Endodermal cell (in vitro differentiated cells): Measurements from ENCODE around the gene GPR39. TPM values are rescaled to one million over a fixed set of nuclear protein-coding genes. Genes with fewer than 3 reads are reported as not detected.

Experiments used
- DNase-seq: peaks from one replicate; pipeline ENCODE4 v3.0.0-alpha.2; 2017
- H3K27ac ChIP-seq: 2 replicates; pipeline ENCODE4 v1.5.1; 2013; ENCODE audit warnings: mild to moderate bottlenecking, low read depth, low read length, moderate library complexity
- H3K27me3 ChIP-seq: 2 replicates; pipeline ENCODE4 v1.6.1; 2013; ENCODE audit warnings: mild to moderate bottlenecking, low read length, moderate library complexity; ENCODE audit not compliant: insufficient read depth, control insufficient read depth, poor library complexity, severe bottlenecking
- H3K36me3 ChIP-seq: 2 replicates; pipeline ENCODE4 v1.7.0; 2013; ENCODE audit warnings: mild to moderate bottlenecking, low read length, moderate library complexity; ENCODE audit not compliant: control insufficient read depth, insufficient read depth
- H3K4me1 ChIP-seq: one replicate; pipeline ENCODE4 v1.7.0; 2013; ENCODE audit warnings: low read length; ENCODE audit not compliant: control insufficient read depth, insufficient read depth
- H3K4me3 ChIP-seq: 2 replicates; pipeline ENCODE4 v1.5.1; 2013; ENCODE audit warnings: mild to moderate bottlenecking, low read length, moderate library complexity
- H3K9ac ChIP-seq: 2 replicates; pipeline ENCODE4 v1.6.1; 2013; ENCODE audit warnings: mild to moderate bottlenecking, low read length, moderate library complexity; ENCODE audit not compliant: poor library complexity, severe bottlenecking; ENCODE audit errors: extremely low read depth
- H3K9me3 ChIP-seq: 2 replicates; pipeline ENCODE4 v1.6.1; 2013; ENCODE audit warnings: mild to moderate bottlenecking, low read length, moderate library complexity; ENCODE audit not compliant: control insufficient read depth
- H3K27ac Mint-ChIP-seq: 2 replicates; pipeline ENCODE4 v1.8.0; 2020; ENCODE audit warnings: mixed read lengths
- H3K27me3 Mint-ChIP-seq: 2 replicates; pipeline ENCODE4 v1.8.0; 2021; ENCODE audit warnings: mild to moderate bottlenecking, mixed read lengths; ENCODE audit not compliant: insufficient read depth
- H3K36me3 Mint-ChIP-seq: 2 replicates; pipeline ENCODE4 v1.8.0; 2020; ENCODE audit warnings: low read depth, mixed read lengths
- H3K4me1 Mint-ChIP-seq: 2 replicates; pipeline ENCODE4 v1.8.0; 2020; ENCODE audit warnings: mixed read lengths
- H3K4me3 Mint-ChIP-seq: 2 replicates; pipeline ENCODE4 v1.8.0; 2020; ENCODE audit warnings: mild to moderate bottlenecking, moderate library complexity, mixed read lengths
- H3K9me3 Mint-ChIP-seq: 2 replicates; pipeline ENCODE4 v1.8.0; 2020; ENCODE audit warnings: mild to moderate bottlenecking, mixed read lengths
- WGBS, 2 experiments: methylation state at CpG; one replicate each; pipeline versions ENCODE4 v1.1.5 to v1.1.7; 2013; ENCODE audit warnings: missing lambda C conversion rate in 2 of 2, mixed read lengths in 1 of 2; ENCODE audit not compliant: insufficient coverage in 1 of 2, insufficient read length in 1 of 2; 5-methylcytosine and 5-hydroxymethylcytosine counted together
- total RNA-seq, 2 donors: library from RNA; stranded (reverse); fragmentation: NEBNext Ultra II Directional in 1 of 2; extraction: Animal tissue kit (Norgen Biotek cat#: 25700) in 1 of 2; gene quantifications; 2 replicates in 1 of 2; 3 replicates in 1 of 2; pipeline ENCODE4 v1.2.1, GENCODE V29; 2021
- TF ChIP-seq, protein P1 (sequence below): fragments of 200-600 bp; sonication (generic); conservative IDR thresholded peaks from 2 replicates; pipeline ENCODE4 v1.5.0; 2021; ENCODE audit warnings: antibody characterized with exemption, mild to moderate bottlenecking

The GPR39 gene
- total RNA-seq, 2 donors from 2014 or later = 9.4 to 14.6 TPM

DNA sequence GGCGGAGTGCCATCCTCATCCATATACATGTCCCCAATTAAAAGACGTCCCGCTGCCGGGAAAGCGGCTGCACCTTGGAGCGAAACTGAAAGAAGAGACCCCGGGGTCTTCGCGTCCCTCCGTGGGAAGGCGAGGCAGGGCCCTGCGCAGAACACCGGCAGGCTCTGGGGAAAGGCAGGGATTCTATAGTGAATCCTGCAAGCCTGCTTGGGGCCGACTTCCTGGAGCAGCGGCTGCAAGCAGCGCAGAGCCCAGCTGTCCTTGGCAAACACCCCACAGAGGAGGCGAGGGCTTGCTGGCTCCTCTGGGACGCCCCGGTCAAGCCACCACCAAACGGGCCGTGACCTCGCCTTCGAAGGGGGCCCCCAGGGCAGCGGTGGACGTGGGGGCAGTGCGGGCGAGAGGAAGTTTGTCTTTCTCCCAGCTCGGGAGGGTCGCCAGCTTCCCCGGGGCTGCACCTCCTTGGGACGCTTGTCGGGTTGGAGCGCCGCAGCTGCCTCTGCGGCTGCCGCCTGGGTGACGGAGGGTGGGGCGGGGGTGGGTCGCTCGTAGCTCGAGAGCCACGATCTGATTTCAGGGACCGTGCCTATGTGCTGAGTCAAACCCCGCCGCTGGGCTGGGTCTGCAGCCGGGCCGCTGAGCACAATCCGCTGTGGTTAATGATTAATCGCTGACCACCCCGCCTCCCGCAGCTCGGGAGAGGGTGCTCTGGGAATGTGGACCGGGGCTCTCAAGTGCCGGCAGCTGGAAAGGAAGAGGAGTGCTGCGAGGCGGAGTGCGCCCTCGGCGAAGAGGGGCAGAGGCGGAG, 486 bp upstream of the GPR39 start:
- H3K27ac Mint-ChIP-seq = peak overlapping the region; percentile 97
- no peaks in the 10 kb centered on the region for H3K9me3 Mint-ChIP-seq
- no peaks in the 10 kb centered on the region for H3K36me3 Mint-ChIP-seq
- H3K9ac ChIP-seq = peak overlapping the region; percentile 75
- peak overlapping the region; percentile 64 for H3K4me3 Mint-ChIP-seq
- no peaks in the 10 kb centered on the region for H3K27me3 ChIP-seq
- H3K36me3 ChIP-seq = no peaks in the 10 kb centered on the region
- H3K4me1 Mint-ChIP-seq = peaks cover 68% of the 10 kb centered on the region
- H3K27ac ChIP-seq = peak overlapping the region; percentile 82
- no peaks in the 10 kb centered on the region for H3K9me3 ChIP-seq
- H3K27me3 Mint-ChIP-seq = peaks cover 6% of the 10 kb centered on the region
- WGBS, 2 experiments = 2 to 4% methylated on average over 9 to 60 of the region's 60 CpGs
- DNase-seq = peak; percentile 96
- H3K4me1 ChIP-seq = peaks cover 9% of the 10 kb centered on the region
- peak overlapping the region; percentile 84 for H3K4me3 ChIP-seq
- TF ChIP-seq, protein P1, sequence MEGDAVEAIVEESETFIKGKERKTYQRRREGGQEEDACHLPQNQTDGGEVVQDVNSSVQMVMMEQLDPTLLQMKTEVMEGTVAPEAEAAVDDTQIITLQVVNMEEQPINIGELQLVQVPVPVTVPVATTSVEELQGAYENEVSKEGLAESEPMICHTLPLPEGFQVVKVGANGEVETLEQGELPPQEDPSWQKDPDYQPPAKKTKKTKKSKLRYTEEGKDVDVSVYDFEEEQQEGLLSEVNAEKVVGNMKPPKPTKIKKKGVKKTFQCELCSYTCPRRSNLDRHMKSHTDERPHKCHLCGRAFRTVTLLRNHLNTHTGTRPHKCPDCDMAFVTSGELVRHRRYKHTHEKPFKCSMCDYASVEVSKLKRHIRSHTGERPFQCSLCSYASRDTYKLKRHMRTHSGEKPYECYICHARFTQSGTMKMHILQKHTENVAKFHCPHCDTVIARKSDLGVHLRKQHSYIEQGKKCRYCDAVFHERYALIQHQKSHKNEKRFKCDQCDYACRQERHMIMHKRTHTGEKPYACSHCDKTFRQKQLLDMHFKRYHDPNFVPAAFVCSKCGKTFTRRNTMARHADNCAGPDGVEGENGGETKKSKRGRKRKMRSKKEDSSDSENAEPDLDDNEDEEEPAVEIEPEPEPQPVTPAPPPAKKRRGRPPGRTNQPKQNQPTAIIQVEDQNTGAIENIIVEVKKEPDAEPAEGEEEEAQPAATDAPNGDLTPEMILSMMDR = peak; percentile 12

DNA sequence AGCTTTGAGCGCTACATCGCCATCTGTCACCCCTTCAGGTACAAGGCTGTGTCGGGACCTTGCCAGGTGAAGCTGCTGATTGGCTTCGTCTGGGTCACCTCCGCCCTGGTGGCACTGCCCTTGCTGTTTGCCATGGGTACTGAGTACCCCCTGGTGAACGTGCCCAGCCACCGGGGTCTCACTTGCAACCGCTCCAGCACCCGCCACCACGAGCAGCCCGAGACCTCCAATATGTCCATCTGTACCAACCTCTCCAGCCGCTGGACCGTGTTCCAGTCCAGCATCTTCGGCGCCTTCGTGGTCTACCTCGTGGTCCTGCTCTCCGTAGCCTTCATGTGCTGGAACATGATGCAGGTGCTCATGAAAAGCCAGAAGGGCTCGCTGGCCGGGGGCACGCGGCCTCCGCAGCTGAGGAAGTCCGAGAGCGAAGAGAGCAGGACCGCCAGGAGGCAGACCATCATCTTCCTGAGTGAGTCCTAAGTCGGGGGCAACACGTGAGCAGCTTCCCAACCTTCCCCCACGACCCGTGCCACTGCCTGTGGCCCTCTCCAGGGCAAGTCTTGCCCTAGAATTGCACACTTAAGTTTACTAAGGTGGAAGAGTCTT, 928 bp downstream of the GPR39 start:
- Histone ChIP-seq H3K27me3 (no peaks in the 10 kb centered on the region), H3K4me1 (peaks cover 15% of the 10 kb centered on the region), H3K9ac (no peak overlapping the region), H3K27ac (no peak overlapping the region), H3K36me3 (no peaks in the 10 kb centered on the region), H3K9me3 (no peaks in the 10 kb centered on the region), H3K4me3 (peak overlapping the region; percentile 84)
- no peaks in the 10 kb centered on the region for H3K36me3 Mint-ChIP-seq
- H3K27ac Mint-ChIP-seq = no peak overlapping the region
- H3K4me3 Mint-ChIP-seq = peak overlapping the region; percentile 64
- H3K9me3 Mint-ChIP-seq = no peaks in the 10 kb centered on the region
- TF ChIP-seq, protein P1 = no peak
- H3K27me3 Mint-ChIP-seq = peaks cover 6% of the 10 kb centered on the region
- 96% methylated on average over 28 to 30 of the region's 30 CpGs for WGBS, 2 experiments
- H3K4me1 Mint-ChIP-seq = peaks cover 68% of the 10 kb centered on the region
- DNase-seq = peak; percentile 49

DNA sequence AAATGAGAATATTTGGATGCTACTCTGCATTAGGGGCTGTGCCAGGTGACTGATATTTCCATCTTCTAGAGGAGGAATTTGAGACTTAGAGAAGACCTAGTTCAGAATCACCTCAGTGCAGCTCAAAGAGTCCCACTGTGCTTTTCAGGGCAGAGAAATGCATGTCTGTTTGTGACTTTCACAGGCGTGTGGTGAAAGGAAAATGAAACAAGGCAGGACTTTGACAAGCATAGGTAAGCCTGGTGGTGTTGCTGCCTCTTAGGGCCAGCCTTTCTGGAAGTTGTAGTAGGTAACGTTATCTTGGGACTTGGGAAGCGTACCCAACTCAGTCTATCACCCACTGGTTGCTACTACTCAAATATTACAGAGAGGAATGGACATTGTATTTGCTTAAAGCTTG, 2.6 kb downstream of the GPR39 start:
- H3K9ac ChIP-seq = no peak overlapping the region
- peaks cover 6% of the 10 kb centered on the region for H3K27me3 Mint-ChIP-seq

More for the DNA sequence above, 2.6 kb downstream of the GPR39 start:
- Histone ChIP-seq H3K36me3 (peaks cover 8% of the 10 kb centered on the region), H3K9me3 (no peaks in the 10 kb centered on the region), H3K27ac (no peak overlapping the region), H3K4me1 (peaks cover 15% of the 10 kb centered on the region), H3K27me3 (no peaks in the 10 kb centered on the region), H3K4me3 (peak overlapping the region; percentile 84)
- TF ChIP-seq, protein P1 = no peak
- 55 to 74% methylated on average over 1 to 2 of the region's 3 CpGs for WGBS, 2 experiments
- Mint-ChIP-seq H3K4me1 (peaks cover 59% of the 10 kb centered on the region), H3K9me3 (no peaks in the 10 kb centered on the region), H3K27ac (peak overlapping the region; percentile 35), H3K36me3 (no peaks in the 10 kb centered on the region), H3K4me3 (peak overlapping the region; percentile 64)
- no peak for DNase-seq
